Inflammatory macrophage treated with lipopolysaccharide for 4 hours (primary cell): Measurements from ENCODE around the gene DCX.

Experiments used
- DNase-seq: peaks from one replicate; pipeline ENCODE4 v3.0.0-alpha.2; 2020

The DCX gene

DNA sequence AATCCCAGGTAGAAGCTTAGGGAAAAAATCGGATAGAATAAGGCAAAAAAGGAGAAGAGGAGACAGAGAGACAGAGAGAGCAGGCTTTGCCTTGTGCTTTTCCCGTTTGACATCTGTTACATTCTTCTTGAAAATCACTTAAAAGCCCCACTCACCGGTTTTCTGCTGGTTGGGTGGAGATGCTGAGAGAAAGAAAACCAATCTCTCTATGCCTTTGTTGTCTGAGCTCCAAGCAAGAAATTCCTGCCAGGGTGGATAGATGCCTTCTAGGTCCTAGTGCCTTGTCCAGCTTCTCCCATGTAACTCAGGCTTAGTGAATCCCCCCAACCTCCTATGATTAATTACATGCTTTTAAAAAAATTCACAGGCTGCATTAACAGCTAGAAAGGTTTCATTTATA is at the start of gene DCX:
TSS of gene DCX (minus strand) at position 210 of the 400 bp plus-strand sequence. CDS start 1,794 bp downstream, outside the sequence.
- DNase-seq, result no peak

DNA sequence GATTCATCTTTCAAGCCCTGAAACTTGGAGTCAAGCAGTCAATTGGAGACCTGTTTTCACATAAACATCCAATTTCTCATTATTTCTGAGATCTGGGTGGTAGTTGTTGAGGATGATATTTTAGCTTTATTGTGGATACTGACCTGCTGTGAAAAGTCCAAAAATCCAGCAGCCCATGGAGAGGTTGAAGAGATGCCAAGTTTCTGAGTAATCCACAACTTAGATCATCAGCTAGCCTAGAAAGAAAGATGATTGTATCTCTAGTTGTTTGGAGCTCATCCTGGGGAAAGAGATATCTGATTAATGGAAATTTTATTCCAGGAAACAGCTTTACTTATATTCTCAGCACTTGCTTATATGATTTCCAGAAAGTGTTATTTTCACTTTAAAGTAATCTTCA is 48.6 kb upstream of the DCX start:
- DNase-seq, result no peak

DNA sequence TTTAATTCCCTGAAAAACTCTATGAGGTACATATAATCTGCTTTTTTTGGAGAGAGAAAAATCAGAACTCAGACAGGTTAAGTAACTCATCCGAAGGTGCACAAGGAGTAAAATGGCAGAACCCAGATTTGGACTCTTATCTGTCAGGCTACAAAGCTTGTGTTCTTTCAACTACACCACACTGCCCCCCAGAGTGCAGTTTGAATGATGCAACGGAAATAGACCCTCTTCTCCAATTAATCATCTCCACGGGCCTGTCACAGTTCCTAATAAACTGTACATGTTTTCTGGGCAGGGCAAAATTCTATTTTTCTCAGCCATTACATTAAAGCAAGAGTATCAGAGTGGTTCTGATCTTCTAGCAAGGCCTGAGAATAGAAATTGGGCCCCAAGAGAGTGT is 35.3 kb upstream of the DCX start:
- no peak for DNase-seq

DNA sequence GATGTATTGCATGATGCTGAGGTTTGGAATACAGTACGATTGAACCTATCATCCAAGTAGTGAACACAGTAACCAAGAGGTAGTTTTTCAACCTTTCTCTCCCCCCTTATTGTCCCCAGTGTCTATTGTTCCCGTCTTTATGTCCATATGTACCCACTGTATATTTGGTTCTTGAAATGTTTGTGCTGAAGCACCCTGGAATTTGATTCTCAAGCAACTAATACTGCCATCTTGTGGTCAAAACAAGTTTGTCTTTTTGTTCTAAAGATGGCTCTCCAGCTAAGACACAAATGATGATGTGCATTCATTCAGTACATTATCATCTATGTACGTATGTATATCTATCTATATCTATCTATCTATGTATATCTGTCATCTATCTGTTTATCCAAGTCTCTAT is 33.5 kb upstream of the DCX start:
- peak; percentile 35 for DNase-seq

DNA sequence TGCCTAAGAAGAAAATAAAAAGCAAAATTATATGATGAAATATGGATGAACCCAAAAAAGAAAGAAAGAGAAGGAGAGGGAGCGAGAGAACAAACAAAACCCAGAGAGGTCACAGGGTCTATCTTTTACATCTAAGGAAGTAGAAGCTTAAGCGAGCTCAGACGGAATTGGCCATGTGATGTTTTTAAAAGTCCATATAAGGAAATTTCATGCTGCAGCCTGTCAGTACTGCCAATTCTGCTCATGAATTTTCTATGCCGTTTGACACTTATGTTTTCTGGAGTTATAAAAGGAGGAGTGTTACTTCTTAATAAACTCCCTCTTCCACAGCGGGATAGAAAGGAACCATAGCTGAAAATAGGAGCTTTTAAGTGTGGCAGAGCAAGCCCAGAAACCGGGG is 32.9 kb upstream of the DCX start:
- no peak for DNase-seq

DNA sequence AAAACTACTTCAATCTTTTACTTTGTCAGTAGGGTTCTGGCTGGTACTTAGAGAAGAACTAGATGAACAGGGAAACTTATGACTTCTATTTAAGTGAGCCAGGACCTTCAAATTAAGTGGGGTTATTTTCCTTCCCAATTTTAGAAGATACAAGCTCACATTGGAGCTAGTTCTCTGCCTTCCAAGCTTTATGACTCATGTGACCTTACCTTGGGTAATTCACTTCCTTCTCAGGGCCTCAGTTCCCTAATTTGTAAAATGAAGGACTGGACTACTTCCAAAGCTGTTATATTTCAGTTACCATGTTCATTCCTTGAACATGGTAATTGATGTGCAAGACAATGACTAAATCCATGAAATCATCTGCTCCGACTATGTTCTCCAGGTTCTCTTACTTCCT is 32.0 kb upstream of the DCX start:
- DNase-seq, result peak; percentile 44

DNA sequence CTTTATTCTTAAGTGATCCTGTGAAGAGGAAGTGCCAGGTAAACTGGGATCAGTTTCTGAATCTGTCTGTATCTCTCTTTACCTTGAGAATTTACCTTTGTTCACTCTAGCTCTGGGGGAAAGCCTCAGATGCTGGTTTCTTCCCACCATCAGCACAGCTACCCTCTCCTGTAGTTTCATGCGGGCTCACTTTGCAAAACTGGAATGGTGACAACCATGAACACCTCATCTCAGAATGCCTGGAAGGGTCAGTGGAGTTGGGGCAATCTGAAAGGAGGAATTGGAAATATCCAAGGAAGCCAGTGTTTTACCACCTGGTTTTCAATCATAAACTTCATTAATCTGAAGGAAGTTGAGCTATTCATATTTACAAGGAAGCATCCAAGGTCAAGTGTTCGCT is 30.8 kb upstream of the DCX start:
- no peak for DNase-seq

DNA sequence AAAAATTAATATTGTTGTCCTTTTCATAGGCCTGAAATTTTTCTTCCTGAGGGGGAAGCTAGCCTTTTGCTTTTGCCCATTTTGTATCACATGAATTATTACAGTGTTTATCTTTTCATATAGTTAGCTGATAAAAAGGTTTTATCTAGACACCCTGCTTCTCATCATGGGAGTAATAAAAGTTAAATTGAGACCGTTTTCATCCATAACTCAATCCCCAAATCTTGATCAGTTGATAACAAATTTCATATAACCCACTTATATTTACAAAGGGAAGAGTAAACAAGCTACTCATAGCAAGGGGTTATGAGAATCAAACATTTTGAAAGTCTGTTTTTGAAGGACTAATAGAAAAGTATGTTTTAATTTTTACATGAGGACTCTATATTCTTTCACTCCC is 23.5 kb upstream of the DCX start:
- DNase-seq, result no peak

DNA sequence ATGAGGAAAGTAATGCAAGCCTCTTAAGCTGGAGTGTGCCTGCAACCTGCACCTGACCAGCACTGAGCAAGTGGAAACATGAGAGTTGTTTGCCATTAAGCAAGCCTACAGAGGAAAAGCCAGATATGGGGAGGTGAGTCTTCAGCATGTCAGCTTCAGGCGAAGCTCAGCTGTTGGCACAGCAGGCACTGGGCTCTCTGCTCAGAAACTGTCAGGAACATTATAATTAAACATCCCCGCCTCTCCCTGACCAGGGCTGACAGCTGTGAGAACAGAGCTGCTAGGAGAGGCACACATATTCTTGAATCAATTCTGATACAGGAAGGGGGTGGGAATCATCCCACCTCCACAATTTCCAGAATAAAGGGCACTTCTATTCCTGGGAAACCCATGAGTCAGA is 19.0 kb upstream of the DCX start:
- no peak for DNase-seq

DNA sequence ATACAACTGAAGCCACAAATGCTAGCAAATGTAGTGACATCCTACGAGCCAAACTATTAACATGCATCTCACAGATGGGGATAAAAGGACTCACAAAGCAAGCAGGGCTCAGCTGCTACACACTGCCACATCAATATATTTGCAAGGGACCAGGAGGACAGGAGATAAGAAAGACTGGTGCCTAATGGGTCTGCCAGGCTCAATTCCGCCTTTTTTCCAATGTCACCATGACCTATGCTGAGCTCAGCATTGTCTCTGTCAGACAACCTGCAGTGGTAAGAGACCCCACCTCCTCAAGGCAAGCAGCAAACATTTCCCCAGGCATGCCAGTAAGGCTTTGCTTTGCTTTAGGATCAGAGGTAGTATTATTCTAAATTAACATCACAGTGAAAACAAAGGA is 435 bp downstream of the DCX start:
- DNase-seq, result no peak

DNA sequence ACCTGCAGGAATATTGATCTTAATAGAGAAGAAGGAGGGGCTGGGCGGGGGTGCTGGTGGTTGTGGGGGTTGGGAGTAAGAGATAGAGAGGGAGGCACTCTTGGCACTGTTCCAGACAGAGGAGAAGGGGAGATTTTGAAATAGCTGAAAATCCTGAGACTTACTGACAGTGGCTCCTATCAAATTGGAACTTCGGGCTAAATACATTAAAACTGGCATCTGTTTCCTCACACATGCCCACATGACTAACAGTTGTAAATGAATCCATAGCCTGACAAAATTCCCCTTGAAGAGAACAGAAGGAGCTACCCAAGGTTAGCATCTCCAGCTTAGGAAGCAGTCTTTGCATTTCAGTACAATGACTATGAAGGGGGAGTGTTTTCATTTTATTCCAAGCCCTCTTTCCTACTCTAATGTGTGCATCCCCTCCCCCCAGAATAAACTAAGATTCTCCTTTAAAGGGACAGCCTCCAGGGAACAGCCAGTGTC is 1.4 kb downstream of the DCX start:
- no peak for DNase-seq

DNA sequence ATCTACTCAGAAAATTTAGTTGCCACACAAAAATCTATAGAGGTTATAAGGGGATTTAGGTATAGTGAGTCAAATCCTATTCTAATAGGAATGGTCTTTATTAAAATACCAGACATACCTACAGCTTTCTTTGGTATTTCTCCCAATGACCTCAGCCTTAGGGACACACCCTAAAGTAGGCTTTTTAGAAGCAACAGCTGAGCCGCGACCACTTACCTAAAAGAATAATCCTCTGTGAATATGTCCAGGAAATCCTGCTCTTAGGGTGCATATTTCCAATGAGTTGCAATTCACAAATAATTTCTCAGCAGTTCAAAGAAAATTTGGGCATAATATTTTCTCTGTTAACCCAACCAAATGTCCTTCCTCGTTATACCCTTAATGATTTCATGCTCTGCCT is 2.7 kb downstream of the DCX start:
- DNase-seq, result no peak

DNA sequence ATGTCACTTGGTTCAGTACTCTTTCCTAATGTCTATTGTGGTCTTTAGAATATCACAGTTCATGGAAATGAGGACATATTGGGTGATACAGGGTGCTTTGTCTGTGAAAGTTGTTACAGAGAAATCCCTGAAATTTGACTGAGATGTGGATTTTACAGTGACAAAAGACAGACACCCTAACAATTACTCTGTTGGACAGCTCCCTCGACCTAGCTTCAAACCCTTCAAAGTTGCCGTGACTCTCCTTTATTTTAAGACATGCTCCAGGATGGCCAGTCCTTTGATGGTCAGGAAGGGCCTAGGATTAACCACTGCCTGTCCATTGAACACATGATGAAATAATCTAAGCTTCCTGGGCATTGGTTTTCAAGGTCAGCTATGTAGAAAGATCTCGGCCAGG is 4.0 kb downstream of the DCX start:
- DNase-seq, result no peak

DNA sequence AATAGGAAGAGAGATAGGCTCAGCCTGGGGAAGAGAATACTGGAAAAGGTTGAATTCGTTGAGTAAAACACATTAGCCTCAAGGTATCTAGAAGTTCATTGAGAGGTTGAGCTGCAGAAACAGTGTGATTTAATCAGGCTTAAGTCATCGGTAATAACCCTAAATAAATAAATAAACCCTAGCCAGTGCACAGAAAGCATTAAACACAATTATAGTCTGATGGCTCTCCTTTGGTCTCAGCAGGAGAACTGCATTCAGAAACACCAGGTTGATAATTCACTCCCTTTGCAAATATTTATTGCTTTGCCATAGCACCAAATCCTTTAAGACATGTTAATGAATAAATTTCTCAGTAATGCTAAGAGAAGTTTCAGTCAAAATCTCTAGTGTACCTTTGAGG is 9.6 kb downstream of the DCX start:
- no peak for DNase-seq

DNA sequence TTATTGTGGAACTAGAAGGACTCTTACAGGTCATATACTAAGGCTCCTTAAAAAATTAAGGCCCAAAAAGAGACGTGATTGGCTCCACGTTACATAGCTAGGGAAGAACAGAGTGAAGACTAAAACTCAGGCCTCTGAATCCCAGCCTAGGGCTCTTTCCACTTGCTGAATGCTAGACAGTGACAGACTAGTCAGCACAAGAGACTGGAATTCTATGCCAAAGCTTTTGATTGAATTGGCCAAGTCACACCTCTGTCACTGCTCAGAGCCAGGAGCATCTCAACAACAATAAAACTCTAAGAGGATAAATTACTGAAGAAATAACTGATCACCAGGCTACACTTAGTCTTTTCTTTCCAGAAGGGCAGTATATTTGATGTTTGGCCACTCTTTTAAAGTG is 16.8 kb downstream of the DCX start:
- no peak for DNase-seq

DNA sequence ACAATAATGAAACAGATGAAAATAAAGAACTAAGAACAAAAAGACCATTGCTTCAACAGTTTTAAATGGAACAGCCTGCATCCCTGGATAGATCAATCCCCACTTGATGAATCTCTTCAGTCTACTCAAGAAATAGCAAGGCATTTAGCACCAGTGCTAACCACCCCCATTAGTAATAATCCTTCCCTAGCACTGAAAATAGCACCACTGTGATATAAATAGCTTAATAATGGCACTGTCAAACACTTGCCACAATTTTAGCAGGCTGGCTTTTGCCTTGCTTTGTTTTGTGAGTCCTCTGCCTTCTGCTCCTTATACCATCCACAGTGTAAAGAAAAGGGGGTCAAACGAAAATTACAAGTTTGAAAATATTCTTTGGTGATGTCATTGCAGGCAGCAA is 17.4 kb downstream of the DCX start:
- DNase-seq, result no peak

DNA sequence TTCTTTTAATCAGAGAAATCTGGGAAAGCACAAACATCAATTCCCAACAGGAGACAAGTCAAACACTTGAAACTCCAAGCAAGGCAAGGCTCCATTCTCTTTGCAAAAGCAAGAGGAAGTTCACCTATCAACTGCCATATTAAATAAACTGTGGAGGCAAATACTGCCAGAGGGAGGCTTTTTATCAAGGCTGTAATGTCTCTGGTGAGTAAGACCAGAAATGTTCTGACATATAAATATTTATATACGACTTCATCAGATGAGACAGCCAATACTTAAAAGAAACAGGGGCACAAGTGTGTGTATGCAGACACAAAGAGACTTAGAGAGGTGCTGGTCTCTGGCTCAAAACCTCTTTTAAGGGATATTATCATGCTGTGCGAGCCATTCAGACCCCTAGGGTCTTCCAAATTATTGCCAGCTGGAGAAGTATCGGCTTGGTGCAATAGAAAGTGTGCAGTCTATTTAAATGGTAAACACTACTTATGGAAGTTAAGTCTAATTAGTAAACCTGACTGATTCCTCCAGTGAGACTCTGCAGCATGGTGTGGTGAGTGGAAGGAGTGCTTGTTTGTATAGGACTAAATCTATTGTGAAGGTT is 24.4 kb downstream of the DCX start:
- no peak for DNase-seq

DNA sequence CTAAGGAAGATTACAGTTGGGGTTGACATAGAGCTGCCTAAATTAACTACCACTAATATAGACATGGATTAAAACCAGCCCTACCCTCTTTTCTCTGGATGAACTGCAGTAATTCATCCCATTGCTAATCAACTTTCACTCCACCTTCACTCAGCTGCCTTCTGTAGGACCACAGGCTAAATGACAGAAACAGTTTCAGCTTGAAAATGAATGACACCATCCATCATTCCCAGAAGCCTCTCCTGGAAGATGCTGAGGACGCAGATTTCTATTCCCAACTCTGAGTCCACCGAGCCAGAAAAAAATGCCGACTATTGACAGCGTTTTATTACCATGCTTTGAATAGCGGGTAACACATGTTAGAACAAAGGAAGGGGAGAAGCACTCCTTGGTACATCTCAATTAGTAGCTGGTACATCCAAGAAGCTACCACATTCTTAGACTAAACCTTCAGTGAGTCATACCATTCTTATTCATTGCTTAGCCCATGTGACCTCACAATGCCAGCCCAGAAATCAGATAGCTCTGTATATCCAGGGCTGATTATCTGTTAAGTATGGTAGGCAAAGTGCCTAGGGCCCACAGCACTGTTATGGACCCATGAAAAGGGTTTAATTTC is 25.3 kb downstream of the DCX start:
- no peak for DNase-seq

DNA sequence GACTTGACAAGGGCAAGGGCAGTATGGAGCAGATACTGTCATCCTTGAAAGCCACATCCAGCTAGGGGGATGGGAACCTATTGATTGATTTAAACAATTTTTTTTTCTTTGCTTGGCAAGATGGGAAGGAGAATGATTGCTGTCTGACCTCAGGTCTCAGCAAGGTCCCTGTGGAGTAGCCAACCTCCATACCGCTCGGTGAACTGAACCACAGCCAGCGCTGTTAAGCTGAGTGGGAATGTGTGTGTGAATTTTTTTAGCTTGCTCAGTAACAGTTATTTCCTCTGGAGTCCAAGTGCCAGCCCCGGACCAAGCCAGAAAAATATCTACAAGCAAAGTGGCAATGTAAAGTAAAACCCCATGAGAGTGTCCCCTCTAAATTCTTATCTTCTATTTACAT is 25.9 kb downstream of the DCX start:
- no peak for DNase-seq

DNA sequence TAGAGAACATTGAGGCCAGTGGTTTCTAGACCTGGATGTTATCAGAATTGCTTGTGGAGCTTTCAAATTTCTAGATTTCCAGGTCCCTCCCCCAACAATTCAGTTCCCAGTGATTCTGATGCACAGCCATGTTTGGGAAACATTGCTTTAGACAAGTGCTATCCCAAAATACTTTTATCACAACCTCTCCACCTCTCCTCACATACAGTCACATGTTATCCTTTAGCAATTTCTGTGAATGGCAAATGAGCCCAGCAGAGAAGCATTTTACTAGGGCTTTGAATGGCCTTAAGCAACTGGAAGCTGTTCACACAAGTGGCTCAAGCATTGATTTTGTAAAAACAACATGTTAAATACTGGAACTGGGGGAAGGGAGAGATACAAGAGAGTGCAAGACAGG is 29.7 kb downstream of the DCX start:
- DNase-seq, result no peak

DNA sequence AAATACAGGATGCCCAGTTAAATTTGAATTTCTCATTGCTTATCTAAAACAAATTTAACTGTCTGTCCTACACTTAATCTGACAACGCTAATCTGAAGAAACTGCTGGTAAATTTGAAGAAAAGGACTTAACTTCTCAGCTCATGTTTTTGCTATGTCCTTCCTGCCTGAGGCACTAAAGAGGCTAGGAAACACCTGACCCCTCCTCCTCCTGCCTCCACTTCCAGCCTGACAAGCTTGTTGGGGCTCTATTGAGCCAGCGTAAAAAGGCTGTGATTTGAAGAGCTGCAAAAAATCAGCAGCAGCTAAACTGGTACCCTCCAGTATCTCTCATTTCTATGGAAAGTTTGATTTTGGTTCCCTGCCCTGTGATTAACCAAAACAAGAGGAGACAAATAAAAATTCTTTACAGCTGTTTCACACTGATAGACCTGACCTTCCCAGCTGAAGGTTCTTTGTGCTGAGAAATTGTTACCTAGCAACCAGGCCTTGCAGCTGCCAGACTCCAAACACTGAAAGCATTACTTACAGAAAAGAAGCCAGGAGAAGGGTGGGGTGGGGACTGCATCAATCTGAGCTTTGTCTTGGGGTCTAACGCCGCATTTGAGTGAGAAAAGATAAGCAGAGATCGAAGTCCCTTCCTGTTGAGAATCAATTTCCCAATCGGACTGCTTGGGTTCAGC is 35.0 kb downstream of the DCX start:
- DNase-seq, result no peak

DNA sequence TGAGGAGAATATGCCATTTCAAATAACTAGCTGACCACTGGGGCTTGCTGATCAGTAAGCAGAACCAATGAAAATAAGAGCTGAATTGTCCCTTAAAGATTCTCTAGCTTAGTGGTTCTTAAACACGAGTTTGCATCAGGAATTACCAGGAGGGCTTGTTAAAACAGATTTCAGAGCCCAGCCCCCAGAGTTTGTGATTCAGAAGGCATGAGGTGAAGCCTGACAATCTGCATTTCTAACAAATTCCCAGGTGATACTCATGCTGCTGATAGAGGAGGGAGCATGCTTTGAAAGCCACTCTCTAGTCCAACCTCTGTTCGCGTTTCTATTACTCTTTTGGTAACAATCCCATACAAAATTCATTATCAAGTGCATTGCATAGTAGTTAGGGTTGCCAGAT is 35.5 kb downstream of the DCX start:
- no peak for DNase-seq

DNA sequence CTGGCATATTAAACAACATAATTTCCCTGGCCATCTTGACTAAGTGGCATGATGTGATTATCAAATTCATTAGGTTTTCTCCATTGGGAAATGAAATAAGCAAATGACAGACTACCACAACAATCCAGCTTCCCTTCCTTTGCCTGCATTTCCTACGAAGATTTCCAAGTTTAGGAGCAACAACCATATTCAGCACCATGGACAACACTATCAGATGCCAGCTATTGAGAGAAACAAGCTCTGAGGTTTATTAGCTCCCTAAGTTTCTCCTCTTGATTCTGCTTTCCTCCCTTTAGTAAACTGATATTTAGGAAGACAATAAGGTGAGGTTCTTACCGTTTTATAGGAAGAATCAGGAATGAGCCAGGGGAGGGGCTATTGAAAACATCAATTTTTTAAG is 36.2 kb downstream of the DCX start:
- DNase-seq, result no peak

DNA sequence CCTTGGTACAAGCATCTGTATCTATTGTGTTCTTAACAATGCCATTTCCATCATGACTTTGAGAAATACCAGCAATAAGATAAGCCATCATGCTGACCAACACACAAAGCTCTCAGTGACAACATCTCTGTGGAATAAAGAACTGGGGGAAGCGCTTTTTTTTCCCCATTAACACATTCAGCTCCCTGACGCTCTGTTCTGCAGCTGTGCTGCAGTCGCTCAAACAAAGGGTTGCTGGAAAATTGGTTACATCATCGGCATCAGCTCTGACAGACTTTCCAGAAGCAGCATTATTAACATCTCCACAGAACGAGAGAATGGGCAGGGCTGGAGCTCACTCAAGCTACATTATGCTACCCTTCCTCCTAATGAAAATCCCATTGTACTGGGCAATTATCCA is 39.9 kb downstream of the DCX start:
- DNase-seq, result no peak
